HG02798 (cell line): ENCODE data around the gene NMB.
A peak's percentile ranks its signal among the peaks of the same experiment; 100 is the strongest.
"Not testable (repeated sequence)": the region's sequence is repeated elsewhere in the genome, so short reads cannot be mapped to it uniquely, and the experiment has no call there.

Experiments
- ATAC-seq: cut with Tn5 transposase; IDR thresholded peaks from one replicate; pipeline ENCODE4 v1.9.1; 2021; ENCODE audit warnings: mild to moderate bottlenecking; ENCODE audit not compliant: unreplicated experiment, poor library complexity

Gene NMB

GRCh38 chr15:84657748-84658079 lies 285 bp downstream of the NMB start:
- no peak for ATAC-seq

GRCh38 chr15:84656972-84657371 lies 1.0 kb downstream of the NMB start:
- ATAC-seq: no peak

GRCh38 chr15:84654689-84655453 lies 3.1 kb downstream of the NMB start:
- ATAC-seq: peak; percentile 40

- peak; percentile 88 for ATAC-seq
Observed at GRCh38 chr15:84653910-84654688, 3.9 kb downstream of the NMB start, which contains the start of gene WDR73. TSS of gene WDR73 (minus strand) at chr15:84654283. CDS start at chr15:84654274, 9 bp downstream.

GRCh38 chr15:84653584-84653909 lies 4.5 kb downstream of the NMB start:
- no peak for ATAC-seq

DNA sequence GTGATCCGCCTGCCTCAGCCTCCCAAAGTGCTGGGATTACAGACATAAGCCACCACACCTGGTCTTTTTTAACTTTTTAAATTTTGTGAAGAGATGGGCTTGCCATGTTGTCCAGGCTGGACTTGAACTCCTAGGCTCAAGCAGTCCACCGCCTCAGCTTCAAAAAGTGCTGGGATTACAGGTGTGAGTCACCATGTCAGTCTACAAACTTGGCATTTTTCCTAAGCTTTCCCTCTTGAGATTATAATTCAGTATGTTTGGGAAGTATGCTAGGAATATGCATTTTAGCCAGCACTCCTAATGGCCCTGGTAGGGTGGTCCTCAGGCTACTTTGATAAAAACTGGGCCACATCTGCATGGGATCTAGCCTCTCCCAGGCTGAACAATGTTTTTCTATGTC lies 8.3 kb downstream of the NMB start:
- no peak for ATAC-seq

DNA sequence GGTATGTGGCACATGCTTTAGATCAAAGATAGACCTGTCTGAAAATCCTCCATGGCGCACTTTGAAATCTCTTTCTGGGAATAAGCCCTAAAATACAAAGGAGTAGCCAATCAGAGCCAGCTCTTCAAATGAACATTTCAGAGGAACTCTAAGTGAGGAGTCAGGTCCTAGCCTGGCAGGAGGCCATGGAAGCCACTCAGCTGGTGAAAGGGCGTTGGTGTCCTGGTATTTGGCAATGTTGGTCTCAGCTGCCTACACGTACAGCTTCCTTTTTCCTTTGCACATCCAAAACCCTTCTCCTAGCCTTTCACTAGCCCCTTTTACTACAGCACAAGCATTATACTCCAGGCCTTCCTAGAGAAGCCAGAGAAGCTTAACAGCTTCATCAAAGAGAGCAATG lies 9.5 kb downstream of the NMB start:
- no peak for ATAC-seq

GRCh38 chr15:84647726-84648125 lies 10.3 kb downstream of the NMB start:
- no peak for ATAC-seq

- no peak for ATAC-seq
Observed at GRCh38 chr15:84645997-84646396, 12.0 kb downstream of the NMB start.

GRCh38 chr15:84645496-84645895 lies 12.5 kb downstream of the NMB start:
- ATAC-seq: no peak

GRCh38 chr15:84643838-84644237 lies 14.2 kb downstream of the NMB start:
- no peak for ATAC-seq

GRCh38 chr15:84642640-84643039 lies 15.4 kb downstream of the NMB start:
- not testable (repeated sequence) for ATAC-seq

DNA sequence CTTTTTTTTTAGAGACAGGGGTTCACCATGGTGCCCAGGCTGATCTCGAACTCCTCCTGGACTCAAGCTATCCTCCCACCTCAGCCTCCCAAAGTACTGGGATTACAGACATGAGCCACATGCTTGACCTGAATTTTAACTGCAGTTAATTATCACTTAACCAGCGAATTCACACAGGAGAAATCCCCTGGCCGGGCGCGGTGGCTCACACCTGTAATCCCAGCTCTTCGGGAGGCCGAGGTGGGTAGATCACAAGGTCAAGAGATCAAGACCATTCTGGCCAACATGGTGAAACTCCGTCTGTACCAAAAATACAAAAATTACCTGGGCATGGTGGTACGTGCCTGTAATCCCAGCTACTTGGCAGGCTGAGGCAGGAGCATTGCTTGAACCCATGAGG lies 16.1 kb downstream of the NMB start:
- not testable (repeated sequence) for ATAC-seq

- no peak for ATAC-seq
Observed at GRCh38 chr15:84638103-84638502, 19.9 kb downstream of the NMB start.

GRCh38 chr15:84634228-84634837 lies 23.7 kb downstream of the NMB start:
- ATAC-seq: no peak

DNA sequence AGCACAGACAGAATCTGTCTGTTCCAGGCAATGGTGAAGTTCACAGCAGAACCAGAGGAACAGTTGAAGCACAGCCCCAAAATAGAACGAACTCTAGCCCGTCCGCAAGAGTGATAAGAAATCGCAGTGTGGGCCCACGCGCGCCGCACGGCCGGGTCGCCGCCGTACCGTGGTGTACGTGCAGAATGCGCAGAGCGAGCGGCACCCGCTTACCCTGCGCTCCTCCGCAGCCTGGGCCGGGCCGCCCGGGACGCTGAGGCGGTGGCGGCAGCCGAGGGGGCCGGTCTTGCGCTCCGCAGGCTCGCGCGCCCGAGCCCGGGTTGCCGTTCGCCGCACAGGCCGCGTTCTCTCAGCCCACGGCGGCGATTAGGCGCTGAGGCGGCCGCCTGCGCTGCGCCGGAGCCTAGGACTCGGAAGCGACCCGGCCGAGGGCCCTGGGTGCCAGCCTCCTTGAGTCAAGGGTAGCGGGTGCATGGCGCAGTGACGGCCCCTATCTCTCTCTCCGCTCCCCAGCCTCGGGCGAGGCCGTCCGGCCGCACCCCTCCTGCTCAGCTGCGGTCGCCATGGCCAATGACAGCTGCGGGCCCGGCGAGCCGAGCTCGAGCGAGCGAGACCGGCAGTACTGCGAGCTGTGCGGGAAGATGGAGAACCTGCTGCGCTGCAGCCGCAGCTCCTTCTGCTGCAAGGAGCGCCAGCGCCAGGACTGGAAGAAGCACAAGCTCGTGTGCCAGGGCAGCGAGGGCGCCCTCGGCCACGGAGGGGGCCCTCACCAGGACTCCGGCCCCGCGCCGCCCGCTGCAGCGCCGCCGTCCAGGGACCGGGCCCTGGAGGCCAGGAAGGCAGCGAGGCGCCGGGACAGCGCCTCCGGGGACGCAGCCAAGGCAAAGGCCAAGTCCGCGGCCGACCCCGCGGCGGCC lies 24.4 kb downstream of the NMB start:
- peak; percentile 60 for ATAC-seq

DNA sequence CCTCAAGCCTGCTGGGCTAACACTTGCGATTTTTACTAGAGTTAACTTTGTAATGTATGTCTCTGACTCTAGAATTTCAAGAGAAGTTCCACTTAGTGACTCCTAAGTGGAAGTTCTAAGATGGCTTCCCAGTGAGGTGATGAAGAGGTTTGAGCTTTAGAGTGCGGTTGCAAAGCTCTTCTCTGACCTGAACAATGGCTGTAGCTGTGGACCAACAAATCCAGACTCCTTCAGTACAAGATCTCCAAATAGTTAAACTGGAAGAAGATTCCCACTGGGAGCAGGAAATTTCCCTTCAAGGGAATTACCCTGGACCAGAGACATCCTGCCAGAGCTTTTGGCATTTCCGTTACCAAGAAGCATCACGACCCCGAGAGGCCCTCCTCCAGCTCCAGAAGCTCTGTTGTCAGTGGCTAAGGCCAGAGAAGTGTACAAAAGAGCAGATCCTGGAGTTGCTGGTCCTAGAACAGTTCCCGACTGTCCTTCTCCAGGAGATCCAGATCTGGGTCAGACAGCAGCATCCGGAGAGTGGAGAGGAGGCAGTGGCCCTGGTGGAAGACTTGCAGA lies 26.2 kb downstream of the NMB start:
- no peak for ATAC-seq

DNA sequence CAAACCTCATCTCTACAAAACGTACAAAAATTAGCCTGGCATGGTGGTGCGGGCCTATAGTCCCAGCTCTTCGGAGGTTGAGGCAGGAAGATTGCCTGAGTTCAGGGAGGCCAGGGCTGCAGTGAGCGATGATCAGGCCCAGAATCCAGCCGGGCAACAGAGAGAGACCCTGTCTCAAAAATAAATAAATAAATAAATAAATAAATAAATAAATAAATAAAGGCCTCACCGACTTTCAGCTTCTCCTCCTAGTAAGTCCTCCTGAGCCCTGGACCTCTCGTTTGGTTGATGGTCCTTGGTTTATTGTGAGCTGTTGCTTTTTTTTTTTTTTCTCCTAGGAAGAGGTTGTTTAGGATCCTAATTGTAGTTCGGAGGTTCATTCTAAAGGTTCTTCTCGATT lies 29.0 kb downstream of the NMB start:
- no peak for ATAC-seq

DNA sequence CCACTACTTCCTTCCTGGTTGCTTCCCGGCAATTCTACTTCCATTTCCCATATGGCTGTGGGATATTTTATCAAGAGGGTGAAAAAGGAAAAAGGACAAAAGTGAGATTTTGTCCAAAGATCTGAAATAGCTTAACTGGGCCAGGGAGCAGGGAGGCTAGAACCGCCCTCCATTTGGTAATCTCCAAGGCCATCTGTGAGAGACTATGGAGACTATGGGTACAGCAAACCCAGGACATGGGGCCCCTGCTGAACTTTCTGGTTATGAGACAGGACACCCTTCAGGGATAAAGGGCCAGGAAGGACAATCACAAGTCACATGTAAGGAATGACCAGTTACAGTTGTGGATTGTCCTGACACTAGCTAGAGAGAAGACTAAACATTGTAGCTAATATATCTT lies 32.9 kb downstream of the NMB start:
- no peak for ATAC-seq

GRCh38 chr15:84624359-84624758 lies 33.6 kb downstream of the NMB start:
- ATAC-seq: no peak
